Astrocyte of the cerebellum (primary cell): ENCODE data around the gene OR10P1.

ENCODE experiments used
- DNase-seq: peaks from one replicate; pipeline ENCODE4 v3.0.0-alpha.2; 2011; ENCODE audit warnings: low read depth
- H3K4me3 ChIP-seq: 2 replicates; pipeline ENCODE4 v1.5.1; 2011; ENCODE audit warnings: mild to moderate bottlenecking, low read depth, low read length, moderate library complexity
- in situ Hi-C: cut with HindIII; loops from 2 replicates; pipeline ENCODE4 v1.10.0; 2017; ENCODE audit warnings: low sequenced_read_pairs
- TF ChIP-seq, protein P1 (sequence below): IDR thresholded peaks from 2 replicates; pipeline ENCODE4 v1.5.1; 2012; ENCODE audit warnings: low read length, low read depth, moderate library complexity, mild to moderate bottlenecking; ENCODE audit errors: missing control alignments

OR10P1 gene

DNA sequence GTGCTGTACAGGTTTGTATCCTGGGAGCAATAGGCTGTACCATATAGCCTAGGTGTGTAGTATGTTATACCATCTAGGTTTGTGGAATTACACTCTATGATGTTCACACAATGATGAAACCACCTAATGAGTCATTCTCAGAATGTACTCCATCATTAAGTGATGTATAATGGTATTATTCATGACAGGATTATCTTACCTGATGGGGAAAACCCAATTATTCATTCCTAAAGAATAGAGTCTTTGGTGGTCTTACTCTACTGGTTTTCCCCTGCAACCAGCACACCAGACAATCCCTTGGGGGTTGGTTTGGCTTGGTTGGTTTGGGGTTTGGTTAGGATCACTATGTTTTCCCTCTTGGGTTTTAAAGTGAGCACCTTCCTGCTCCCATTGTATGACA is 12.6 kb upstream of the OR10P1 start:
- in situ Hi-C loops, result no loop called here
- DNase-seq, result no peak
- TF ChIP-seq, protein P1, sequence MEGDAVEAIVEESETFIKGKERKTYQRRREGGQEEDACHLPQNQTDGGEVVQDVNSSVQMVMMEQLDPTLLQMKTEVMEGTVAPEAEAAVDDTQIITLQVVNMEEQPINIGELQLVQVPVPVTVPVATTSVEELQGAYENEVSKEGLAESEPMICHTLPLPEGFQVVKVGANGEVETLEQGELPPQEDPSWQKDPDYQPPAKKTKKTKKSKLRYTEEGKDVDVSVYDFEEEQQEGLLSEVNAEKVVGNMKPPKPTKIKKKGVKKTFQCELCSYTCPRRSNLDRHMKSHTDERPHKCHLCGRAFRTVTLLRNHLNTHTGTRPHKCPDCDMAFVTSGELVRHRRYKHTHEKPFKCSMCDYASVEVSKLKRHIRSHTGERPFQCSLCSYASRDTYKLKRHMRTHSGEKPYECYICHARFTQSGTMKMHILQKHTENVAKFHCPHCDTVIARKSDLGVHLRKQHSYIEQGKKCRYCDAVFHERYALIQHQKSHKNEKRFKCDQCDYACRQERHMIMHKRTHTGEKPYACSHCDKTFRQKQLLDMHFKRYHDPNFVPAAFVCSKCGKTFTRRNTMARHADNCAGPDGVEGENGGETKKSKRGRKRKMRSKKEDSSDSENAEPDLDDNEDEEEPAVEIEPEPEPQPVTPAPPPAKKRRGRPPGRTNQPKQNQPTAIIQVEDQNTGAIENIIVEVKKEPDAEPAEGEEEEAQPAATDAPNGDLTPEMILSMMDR, result no peak
- no peak overlapping the region for H3K4me3 ChIP-seq

DNA sequence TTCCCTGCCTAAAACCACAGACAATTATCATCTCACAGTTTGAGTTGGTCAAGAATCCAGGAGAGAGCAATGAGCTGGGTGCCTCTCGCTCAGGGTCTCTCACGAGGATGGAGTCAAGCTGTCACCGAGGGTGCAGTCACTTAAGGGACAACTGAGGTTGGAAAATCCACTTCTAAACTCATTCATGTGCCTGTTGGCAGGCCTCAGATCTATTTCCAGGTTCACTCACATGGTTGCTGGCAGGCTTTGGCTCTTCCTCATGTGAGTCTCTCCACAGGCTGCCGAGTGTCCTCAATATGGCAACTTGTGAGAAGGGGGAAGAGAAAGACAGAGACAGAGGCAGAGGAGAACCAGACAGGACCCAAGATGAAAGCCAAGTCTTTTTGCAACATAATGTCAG is 10.5 kb upstream of the OR10P1 start:
- in situ Hi-C loops, result no loop called here
- TF ChIP-seq, protein P1, result no peak
- DNase-seq, result no peak
- no peak overlapping the region for H3K4me3 ChIP-seq

DNA sequence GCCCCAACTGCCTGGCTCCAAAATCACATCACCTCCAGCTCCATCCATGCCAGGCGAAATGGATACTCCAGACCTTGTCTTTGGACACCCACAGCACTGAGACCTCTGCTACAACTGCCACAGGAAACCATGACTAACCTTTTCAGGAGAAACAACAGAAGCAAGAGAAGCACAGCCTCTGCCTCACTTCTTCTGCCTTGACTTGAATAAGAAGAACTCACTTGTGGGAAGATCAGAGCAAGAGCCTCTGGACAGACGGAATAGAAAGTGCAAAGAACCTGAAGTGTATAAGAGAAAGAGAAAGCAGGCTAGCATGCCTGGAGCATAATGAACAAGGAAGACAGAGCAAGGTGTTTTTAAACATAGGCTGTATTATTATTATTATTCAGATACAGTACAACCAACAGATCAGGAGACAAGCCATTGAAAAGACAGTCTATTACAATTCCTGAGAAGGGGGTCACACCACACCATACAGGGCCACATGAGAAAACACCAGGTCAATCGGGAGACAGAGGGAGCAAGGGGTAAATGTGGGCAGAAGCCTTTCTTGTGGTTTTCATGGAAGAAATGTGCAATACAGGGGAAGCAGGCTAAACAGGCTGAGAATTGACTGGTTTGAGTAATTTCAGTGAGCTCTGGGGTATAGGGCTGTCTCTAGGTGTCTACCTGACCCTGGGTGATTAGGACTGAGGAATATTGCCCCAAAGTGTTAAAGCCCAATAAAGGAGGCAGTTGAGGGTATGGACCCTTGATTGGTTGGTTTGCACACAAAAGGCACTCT is 7.4 kb upstream of the OR10P1 start:
- in situ Hi-C loops, result no loop called here
- TF ChIP-seq, protein P1, result no peak
- no peak for DNase-seq
- H3K4me3 ChIP-seq, result no peak overlapping the region

- in situ Hi-C loops, result no loop called here
- TF ChIP-seq, protein P1, result no peak
- DNase-seq, result no peak
- H3K4me3 ChIP-seq, result no peak overlapping the region
Measured at GRCh38 chr12:55631056-55631455, 5.6 kb upstream of the OR10P1 start.

GRCh38 chr12:55631733-55632132 is 5.0 kb upstream of the OR10P1 start:
- in situ Hi-C loops, result no loop called here

DNA sequence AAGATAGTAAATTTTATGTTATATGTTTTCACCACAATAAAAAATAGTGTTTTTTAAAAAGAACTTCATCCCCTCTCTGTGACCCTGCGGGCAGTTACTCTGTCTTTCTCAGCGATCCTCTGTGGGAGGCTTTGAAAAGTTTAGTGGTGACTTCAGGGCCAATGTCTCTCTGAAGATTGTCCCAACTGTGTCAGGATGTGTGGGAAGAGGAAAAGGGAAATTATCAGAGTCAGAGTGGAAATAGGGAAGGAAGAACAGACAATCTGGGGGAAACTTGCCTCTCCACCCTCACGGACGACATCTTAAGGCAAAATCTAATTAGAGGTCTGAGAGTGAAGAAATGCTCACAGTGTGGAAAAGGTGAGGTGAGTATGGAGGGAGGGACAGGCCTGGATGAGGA is 3.5 kb upstream of the OR10P1 start:
- DNase-seq, result no peak
- in situ Hi-C loops, result no loop called here
- TF ChIP-seq, protein P1, result no peak
- no peak overlapping the region for H3K4me3 ChIP-seq

More at GRCh38 chr12:55631733-55632132, 5.0 kb upstream of the OR10P1 start:
- no peak for DNase-seq
- TF ChIP-seq, protein P1, result no peak
- no peak overlapping the region for H3K4me3 ChIP-seq
